DND-41 (cell line): ENCODE data around the gene CYP26C1.

Source experiments
- EZH2 ChIP-seq: IDR thresholded peaks from 3 replicates; pipeline ENCODE4 v1.6.1; 2012; ENCODE audit warnings: borderline replicate concordance, low read depth, mild to moderate bottlenecking, moderate library complexity, low read length, inconsistent platforms; ENCODE audit not compliant: severe bottlenecking
- TF ChIP-seq, protein P1 (sequence below): IDR thresholded peaks from 2 replicates; pipeline ENCODE4 v1.5.1; 2012; ENCODE audit warnings: borderline replicate concordance, low read length, moderate library complexity, mild to moderate bottlenecking; ENCODE audit not compliant: poor library complexity, severe bottlenecking; ENCODE audit errors: extremely low read depth

DNA sequence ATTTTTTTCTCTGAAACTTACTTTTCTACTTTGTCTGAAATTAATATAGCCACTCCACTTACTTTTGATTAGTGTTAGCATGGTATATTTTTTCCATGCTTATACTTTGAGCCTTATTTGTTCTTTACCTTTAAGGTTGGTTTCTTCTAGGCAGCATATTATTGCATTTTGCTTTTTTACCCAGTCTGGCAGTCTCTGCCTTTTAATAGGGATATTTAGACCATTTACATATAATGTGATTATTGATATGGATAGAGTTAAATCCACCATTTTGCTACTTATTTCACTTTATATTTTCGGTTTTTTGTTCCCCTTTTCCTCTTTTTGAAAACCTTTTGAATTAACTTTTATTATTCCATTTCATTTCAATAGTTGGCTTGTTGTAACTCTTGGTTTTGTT lies 43.4 kb downstream of the CYP26C1 start:
- TF ChIP-seq, protein P1, sequence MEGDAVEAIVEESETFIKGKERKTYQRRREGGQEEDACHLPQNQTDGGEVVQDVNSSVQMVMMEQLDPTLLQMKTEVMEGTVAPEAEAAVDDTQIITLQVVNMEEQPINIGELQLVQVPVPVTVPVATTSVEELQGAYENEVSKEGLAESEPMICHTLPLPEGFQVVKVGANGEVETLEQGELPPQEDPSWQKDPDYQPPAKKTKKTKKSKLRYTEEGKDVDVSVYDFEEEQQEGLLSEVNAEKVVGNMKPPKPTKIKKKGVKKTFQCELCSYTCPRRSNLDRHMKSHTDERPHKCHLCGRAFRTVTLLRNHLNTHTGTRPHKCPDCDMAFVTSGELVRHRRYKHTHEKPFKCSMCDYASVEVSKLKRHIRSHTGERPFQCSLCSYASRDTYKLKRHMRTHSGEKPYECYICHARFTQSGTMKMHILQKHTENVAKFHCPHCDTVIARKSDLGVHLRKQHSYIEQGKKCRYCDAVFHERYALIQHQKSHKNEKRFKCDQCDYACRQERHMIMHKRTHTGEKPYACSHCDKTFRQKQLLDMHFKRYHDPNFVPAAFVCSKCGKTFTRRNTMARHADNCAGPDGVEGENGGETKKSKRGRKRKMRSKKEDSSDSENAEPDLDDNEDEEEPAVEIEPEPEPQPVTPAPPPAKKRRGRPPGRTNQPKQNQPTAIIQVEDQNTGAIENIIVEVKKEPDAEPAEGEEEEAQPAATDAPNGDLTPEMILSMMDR: no peak
- no peak for TF ChIP-seq EZH2
